Measurements from ENCODE around the gene FBXO5. TPM values are rescaled to one million over a fixed set of nuclear protein-coding genes. Genes with fewer than 3 reads are reported as not detected.

FBXO5 gene, protein sequence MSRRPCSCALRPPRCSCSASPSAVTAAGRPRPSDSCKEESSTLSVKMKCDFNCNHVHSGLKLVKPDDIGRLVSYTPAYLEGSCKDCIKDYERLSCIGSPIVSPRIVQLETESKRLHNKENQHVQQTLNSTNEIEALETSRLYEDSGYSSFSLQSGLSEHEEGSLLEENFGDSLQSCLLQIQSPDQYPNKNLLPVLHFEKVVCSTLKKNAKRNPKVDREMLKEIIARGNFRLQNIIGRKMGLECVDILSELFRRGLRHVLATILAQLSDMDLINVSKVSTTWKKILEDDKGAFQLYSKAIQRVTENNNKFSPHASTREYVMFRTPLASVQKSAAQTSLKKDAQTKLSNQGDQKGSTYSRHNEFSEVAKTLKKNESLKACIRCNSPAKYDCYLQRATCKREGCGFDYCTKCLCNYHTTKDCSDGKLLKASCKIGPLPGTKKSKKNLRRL
- total RNA-seq (1 to 10 TPM; 4.8 to 6.0 TPM), polyA plus RNA-seq (1 to 10 TPM; 2.5 to 3.1 TPM)
- long read RNA-seq, donor 1, transcript FBXO5-202 (5 exons, 2,221 nt): major isoform, 13 of 13 reads
- long read RNA-seq, donor 1, partial matches to known transcripts: 0 of 13 reads
- long read RNA-seq, donor 1, other reads (novel, unspliced or antisense): 0 of 13 reads
- long read RNA-seq, donor 2, partial matches to known transcripts: 0 of 1 reads
- long read RNA-seq, donor 2, other reads (novel, unspliced or antisense): 0 of 1 reads

DNA sequence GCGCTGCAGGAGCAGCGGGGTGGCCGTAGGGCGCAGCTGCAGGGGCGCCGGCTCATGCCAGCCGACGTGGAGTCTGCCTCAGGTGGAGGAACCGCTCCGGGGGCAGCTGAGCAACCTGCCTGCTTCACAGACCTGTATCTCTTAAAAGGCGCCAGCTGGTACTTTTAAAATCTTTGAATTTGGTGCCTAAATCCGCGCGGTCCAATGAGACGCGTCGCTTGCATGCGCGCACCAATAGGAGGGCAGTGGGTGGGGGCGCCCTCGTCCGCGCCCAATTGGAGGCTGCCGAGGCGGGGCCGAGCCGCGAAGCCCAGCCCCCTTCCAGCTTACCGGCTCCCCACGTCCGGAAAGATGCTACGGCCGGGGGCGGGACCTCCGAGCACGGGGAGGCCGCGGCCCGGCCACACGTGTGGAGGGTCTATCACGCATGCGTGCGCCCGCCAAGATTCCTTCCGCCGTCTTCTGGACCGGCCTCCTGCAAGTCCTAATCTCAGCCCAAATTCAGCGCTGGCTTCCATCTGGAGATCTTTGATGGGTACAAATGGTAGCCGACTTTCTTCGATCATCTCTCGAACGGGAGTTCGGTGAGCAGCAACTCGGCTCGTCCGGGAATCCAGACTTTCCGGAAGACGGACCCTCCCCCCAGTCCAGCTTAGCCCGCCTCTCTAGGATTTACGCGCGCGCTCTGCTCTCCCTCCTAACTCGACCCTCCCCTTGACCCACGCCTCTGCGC is at the start of gene FBXO5:
FBXO5 (minus strand) TSS at position 138 of the 733 bp plus-strand sequence; CDS start at position 56, 82 bp downstream.
- ATAC-seq (ENCODE audit: low FRiP score) (peak; percentile 99), DNase-seq (peak; percentile 99)
- Histone ChIP-seq H3K36me3 (ENCODE audit: control insufficient read depth in 1 of 2, insufficient read depth in 2 of 2, low read length in 1 of 2) (no peaks in the 10 kb centered on the region), H3K27ac (ENCODE audit: low read depth in 1 of 2, low read length in 2 of 2) (peak within 1 kb of the TSS; percentile 7 to 90), H3K4me3 (ENCODE audit: low read length in 2 of 2) (peak within 1 kb of the TSS; percentile 72 to 87), H3K27me3 (ENCODE audit: control insufficient read depth in 1 of 2, insufficient read depth in 2 of 2, low read length in 1 of 2) (no peaks in the 10 kb centered on the region), H3K9me3 (ENCODE audit: control insufficient read depth, low read length) (no peaks in the 10 kb centered on the region), H3K4me1 (ENCODE audit: control insufficient read depth in 1 of 2, insufficient read depth in 2 of 2, low read length in 2 of 2) (no peaks in the 10 kb centered on the region)
- intact Hi-C loops (cut with DNase I): no loop called here
- WGBS, 2 donors: 0% methylated on average over 59 to 66 of the region's 66 CpGs

DNA sequence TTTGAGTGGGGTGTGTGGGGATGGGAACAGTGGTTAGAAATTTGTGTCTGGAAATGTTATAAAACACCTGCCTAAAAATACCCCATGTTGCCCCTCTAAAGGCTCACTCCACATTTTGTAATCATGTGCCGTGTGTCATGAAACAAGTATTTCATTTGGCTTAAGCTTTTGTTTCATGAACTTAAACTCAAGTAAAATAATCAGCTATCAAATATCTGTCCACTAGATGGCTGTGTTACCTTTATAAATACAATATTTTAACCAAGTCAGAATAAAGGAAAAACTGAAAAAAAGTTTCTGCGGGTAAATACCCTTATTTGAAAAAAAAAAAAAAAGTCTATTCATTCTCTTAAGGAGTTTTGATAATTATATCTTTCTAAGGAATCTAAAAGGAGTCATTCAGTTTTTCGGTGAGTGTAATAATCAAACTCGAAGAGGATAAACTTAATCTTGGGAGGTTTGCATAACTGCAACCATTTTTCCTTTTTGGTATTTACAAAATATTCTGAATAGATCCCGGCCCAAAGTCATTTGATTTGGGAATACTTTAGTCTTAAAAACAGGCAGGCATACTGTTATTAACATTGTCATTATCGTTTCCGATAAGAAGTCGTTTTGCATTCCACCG is 49.5 kb upstream of the FBXO5 start:
- Histone ChIP-seq H3K4me1 (ENCODE audit: control insufficient read depth in 1 of 2, insufficient read depth in 2 of 2, low read length in 2 of 2) (no peaks in the 10 kb centered on the region), H3K27me3 (ENCODE audit: control insufficient read depth in 1 of 2, insufficient read depth in 2 of 2, low read length in 1 of 2) (no peaks in the 10 kb centered on the region), H3K4me3 (ENCODE audit: low read length in 2 of 2) (no peak overlapping the region), H3K27ac (ENCODE audit: low read depth in 1 of 2, low read length in 2 of 2) (no peak overlapping the region), H3K36me3 (ENCODE audit: control insufficient read depth in 1 of 2, insufficient read depth in 2 of 2, low read length in 1 of 2) (no peaks in the 10 kb centered on the region), H3K9me3 (ENCODE audit: control insufficient read depth, low read length) (no peaks in the 10 kb centered on the region)
- ATAC-seq (ENCODE audit: low FRiP score): peak; percentile 52
- WGBS, 2 donors: 5 to 18% methylated on average over 9 of the region's 9 CpGs
- no peak for DNase-seq
- intact Hi-C loops (cut with DNase I): loop anchor here (1.0 to 10.0 kb wide), 5 partner anchors 76 to 922 kb away; no protein-coding TSS in a partner anchor

GRCh38 chr6:153031335-153031955 is 48.6 kb upstream of the FBXO5 start:
- no peaks in the 10 kb centered on the region for H3K36me3 ChIP-seq (ENCODE audit: control insufficient read depth in 1 of 2, insufficient read depth in 2 of 2, low read length in 1 of 2)
- 36 to 47% methylated on average over 1 of the region's 1 CpG for WGBS, 2 donors
- no peaks in the 10 kb centered on the region for H3K4me1 ChIP-seq (ENCODE audit: control insufficient read depth in 1 of 2, insufficient read depth in 2 of 2, low read length in 2 of 2)
- no peak overlapping the region for H3K27ac ChIP-seq (ENCODE audit: low read depth in 1 of 2, low read length in 2 of 2)
- H3K4me3 ChIP-seq (ENCODE audit: low read length in 2 of 2): no peak overlapping the region
- no peaks in the 10 kb centered on the region for H3K27me3 ChIP-seq (ENCODE audit: control insufficient read depth in 1 of 2, insufficient read depth in 2 of 2, low read length in 1 of 2)
- intact Hi-C loops (cut with DNase I): loop anchor here (5.0 to 10.0 kb wide), 4 partner anchors 193 to 923 kb away; no protein-coding TSS in a partner anchor
- no peak for DNase-seq
- no peaks in the 10 kb centered on the region for H3K9me3 ChIP-seq (ENCODE audit: control insufficient read depth, low read length)
- ATAC-seq (ENCODE audit: low FRiP score): no peak

DNA sequence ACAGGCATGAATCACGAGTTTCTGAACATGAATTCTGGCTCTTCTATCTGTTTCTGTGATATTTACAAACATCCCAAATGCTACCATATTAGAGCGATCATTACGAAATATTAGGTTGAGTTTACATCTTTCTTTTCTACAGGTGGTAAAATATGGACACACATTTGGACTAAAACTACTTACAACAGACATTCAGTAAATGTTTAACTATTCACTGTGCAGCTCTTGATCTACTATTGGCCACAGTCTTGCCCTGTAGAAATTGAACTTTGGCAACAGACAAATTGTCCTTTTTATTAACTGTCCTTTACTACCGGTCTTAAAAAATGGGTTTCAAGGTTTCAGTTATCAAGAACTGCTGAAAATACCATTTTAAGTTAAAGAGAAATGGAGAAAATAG is 46.1 kb upstream of the FBXO5 start:
- Histone ChIP-seq H3K4me3 (ENCODE audit: low read length in 2 of 2) (no peak overlapping the region), H3K4me1 (ENCODE audit: control insufficient read depth in 1 of 2, insufficient read depth in 2 of 2, low read length in 2 of 2) (no peaks in the 10 kb centered on the region), H3K9me3 (ENCODE audit: control insufficient read depth, low read length) (no peaks in the 10 kb centered on the region), H3K27me3 (ENCODE audit: control insufficient read depth in 1 of 2, insufficient read depth in 2 of 2, low read length in 1 of 2) (no peaks in the 10 kb centered on the region), H3K36me3 (ENCODE audit: control insufficient read depth in 1 of 2, insufficient read depth in 2 of 2, low read length in 1 of 2) (peaks cover 0 to under 1% of the 10 kb centered on the region in 2 donors), H3K27ac (ENCODE audit: low read depth in 1 of 2, low read length in 2 of 2) (no peak overlapping the region)
- WGBS, 2 donors: 91 to 93% methylated on average over 4 of the region's 4 CpGs
- no peak for DNase-seq
- no peak for ATAC-seq (ENCODE audit: low FRiP score)
- intact Hi-C loops (cut with DNase I): no loop called here

DNA sequence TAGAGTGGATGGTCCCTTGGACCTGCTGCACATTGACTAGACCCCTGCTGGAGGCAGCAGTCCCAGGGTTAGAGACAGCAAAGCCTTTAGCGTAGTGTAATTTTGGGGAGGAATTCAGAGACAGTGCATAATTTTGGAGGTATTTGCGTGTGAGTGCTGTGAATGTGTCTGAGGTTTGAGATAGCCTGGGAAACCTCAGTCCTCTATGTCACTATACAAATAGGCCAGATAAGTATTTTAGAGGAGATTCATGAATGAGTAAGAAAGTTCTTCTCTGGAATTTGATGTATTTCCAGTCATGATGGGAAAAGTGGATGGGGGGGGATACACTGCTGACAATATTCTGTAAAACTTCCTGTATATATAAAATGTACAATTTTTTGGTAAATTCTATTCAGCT is 45.4 kb upstream of the FBXO5 start:
- 91 to 95% methylated on average over 2 of the region's 2 CpGs for WGBS, 2 donors
- Histone ChIP-seq H3K36me3 (ENCODE audit: control insufficient read depth in 1 of 2, insufficient read depth in 2 of 2, low read length in 1 of 2) (peaks cover 0 to 2% of the 10 kb centered on the region in 2 donors), H3K27me3 (ENCODE audit: control insufficient read depth in 1 of 2, insufficient read depth in 2 of 2, low read length in 1 of 2) (no peaks in the 10 kb centered on the region), H3K9me3 (ENCODE audit: control insufficient read depth, low read length) (no peaks in the 10 kb centered on the region), H3K4me1 (ENCODE audit: control insufficient read depth in 1 of 2, insufficient read depth in 2 of 2, low read length in 2 of 2) (no peaks in the 10 kb centered on the region), H3K27ac (ENCODE audit: low read depth in 1 of 2, low read length in 2 of 2) (no peak overlapping the region), H3K4me3 (ENCODE audit: low read length in 2 of 2) (no peak overlapping the region)
- intact Hi-C loops (cut with DNase I): no loop called here
- no peak for ATAC-seq (ENCODE audit: low FRiP score)
- no peak for DNase-seq

DNA sequence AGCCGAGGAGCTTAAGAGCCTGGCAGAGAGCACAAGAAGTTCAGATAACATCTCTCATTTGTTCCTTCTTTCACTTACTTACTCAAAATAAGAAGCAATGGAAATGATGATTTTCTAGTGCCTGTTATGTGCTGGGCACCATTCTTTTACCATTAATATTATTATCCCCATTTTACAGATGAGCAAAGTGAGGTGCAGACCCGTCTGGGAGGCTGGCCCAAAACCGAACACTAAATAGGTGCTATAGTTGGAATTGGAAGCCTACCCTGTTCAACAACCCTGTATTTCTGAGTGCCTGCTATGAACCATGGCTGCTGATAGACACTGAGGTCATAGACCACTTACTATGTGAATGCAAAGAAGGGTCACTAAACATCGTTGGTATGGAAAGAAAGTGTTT is 44.6 kb upstream of the FBXO5 start:
- H3K4me3 ChIP-seq (ENCODE audit: low read length in 2 of 2): no peak overlapping the region
- ATAC-seq (ENCODE audit: low FRiP score) (no peak), DNase-seq (no peak)
- H3K9me3 ChIP-seq (ENCODE audit: control insufficient read depth, low read length): no peaks in the 10 kb centered on the region
- 82 to 89% methylated on average over 4 of the region's 4 CpGs for WGBS, 2 donors
- H3K36me3 ChIP-seq (ENCODE audit: control insufficient read depth in 1 of 2, insufficient read depth in 2 of 2, low read length in 1 of 2): peaks cover 0 to 2% of the 10 kb centered on the region in 2 donors
- intact Hi-C loops (cut with DNase I): no loop called here
- H3K27me3 ChIP-seq (ENCODE audit: control insufficient read depth in 1 of 2, insufficient read depth in 2 of 2, low read length in 1 of 2): no peaks in the 10 kb centered on the region
- no peak overlapping the region for H3K27ac ChIP-seq (ENCODE audit: low read depth in 1 of 2, low read length in 2 of 2)
- H3K4me1 ChIP-seq (ENCODE audit: control insufficient read depth in 1 of 2, insufficient read depth in 2 of 2, low read length in 2 of 2): no peaks in the 10 kb centered on the region

DNA sequence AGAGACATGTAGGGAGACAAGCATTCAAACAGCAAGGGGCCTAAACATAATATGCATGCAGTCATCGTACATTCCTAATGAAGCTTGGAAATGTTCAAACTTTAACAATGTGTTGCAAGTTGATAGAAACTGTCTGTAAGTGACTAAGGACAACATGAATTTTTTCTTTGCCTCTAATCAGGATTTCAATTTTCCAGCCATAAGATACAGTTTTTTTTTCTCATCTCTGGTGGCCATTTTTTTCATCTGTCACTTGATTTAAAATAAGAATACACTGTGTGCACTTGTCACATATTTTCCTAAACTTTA is 41.8 kb upstream of the FBXO5 start:
- no peak overlapping the region for H3K4me3 ChIP-seq (ENCODE audit: low read length in 2 of 2)
- ATAC-seq (ENCODE audit: low FRiP score): no peak
- H3K27ac ChIP-seq (ENCODE audit: low read depth in 1 of 2, low read length in 2 of 2): no peak overlapping the region
- H3K36me3 ChIP-seq (ENCODE audit: control insufficient read depth in 1 of 2, insufficient read depth in 2 of 2, low read length in 1 of 2): peaks cover 0 to 2% of the 10 kb centered on the region in 2 donors
- no peaks in the 10 kb centered on the region for H3K9me3 ChIP-seq (ENCODE audit: control insufficient read depth, low read length)
- 13 to 16% methylated on average over 1 of the region's 1 CpG for WGBS, 2 donors
- no peaks in the 10 kb centered on the region for H3K27me3 ChIP-seq (ENCODE audit: control insufficient read depth in 1 of 2, insufficient read depth in 2 of 2, low read length in 1 of 2)
- DNase-seq: no peak
- intact Hi-C loops (cut with DNase I): loop anchor here (2.0 to 5.0 kb wide), 2 partner anchors 160 to 162 kb away; no protein-coding TSS in a partner anchor
- H3K4me1 ChIP-seq (ENCODE audit: control insufficient read depth in 1 of 2, insufficient read depth in 2 of 2, low read length in 2 of 2): no peaks in the 10 kb centered on the region

All from aorta (tissue), 5 donors.